ENCODE results near the gene FIZ1. TPM values are rescaled to one million over a fixed set of nuclear protein-coding genes. Genes with fewer than 3 reads are reported as not detected.

FIZ1 gene
- total and polyA plus RNA-seq, 2 of the 4 experiments (the other 2 are of a cell fraction): 1.3 to 5.9 TPM

DNA sequence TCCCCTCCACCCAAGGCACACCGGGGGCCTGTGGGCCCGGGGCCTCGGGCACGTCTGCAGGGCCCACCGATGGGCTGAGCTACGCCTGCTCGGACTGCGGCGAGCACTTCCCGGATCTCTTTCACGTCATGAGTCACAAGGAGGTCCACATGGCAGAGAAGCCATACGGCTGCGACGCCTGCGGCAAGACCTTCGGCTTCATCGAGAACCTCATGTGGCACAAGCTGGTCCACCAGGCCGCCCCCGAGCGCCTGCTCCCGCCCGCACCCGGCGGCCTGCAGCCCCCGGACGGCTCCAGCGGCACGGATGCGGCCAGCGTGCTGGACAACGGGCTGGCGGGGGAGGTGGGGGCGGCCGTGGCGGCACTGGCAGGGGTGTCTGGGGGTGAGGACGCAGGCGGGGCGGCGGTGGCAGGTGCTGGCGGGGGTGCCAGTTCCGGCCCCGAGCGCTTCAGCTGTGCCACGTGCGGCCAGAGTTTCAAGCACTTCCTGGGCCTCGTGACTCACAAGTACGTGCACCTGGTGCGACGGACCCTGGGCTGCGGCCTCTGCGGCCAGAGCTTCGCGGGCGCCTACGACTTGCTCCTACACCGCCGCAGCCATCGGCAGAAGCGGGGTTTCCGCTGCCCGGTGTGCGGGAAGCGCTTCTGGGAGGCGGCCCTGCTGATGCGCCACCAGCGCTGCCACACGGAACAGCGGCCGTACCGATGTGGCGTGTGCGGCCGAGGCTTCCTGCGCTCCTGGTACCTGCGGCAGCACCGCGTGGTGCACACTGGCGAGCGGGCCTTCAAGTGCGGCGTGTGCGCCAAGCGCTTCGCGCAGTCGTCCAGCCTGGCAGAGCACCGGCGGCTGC lies 16.5 kb upstream of the FIZ1 start (continued):
- TF ChIP-seq FOS (IDR thresholded peaks at IDR 0.05; ENCODE audit: low read depth, low read length): no peak

DNA sequence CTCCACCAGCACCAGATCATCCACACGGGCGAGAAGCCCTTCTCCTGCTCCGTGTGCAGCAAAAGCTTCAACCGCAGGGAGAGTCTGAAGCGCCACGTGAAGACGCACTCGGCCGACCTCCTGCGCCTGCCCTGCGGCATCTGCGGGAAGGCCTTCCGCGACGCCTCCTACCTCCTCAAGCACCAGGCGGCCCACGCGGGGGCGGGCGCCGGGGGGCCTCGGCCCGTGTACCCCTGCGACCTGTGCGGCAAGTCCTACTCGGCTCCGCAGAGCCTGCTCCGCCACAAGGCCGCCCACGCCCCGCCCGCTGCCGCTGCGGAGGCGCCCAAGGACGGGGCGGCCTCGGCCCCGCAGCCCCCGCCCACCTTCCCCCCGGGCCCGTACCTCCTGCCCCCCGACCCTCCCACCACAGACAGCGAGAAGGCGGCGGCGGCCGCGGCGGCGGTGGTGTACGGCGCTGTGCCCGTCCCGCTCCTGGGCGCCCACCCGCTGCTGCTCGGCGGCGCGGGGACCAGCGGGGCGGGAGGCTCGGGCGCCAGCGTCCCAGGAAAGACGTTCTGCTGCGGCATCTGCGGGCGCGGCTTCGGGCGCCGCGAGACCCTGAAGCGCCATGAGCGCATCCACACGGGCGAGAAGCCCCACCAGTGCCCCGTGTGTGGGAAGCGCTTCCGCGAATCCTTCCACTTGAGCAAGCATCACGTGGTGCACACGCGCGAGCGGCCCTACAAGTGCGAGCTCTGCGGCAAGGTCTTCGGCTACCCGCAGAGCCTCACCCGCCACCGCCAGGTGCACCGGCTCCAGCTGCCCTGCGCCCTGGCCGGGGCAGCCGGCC lies 15.6 kb upstream of the FIZ1 start:
- H4K91ac ChIP-seq (ENCODE audit: insufficient read depth, low read depth, low read length): no peak overlapping the region
- H3K9me1 ChIP-seq (ENCODE audit: insufficient read depth, low read length): peaks cover 16% of the 10 kb centered on the region
- no peak overlapping the region for H3K27ac ChIP-seq (ENCODE audit: insufficient read depth, low read length)
- in situ Hi-C loops (cut with MboI; ENCODE audit: low sequenced_read_pairs): no loop called here
- no peak overlapping the region for H3K18ac ChIP-seq (ENCODE audit: low read depth, low read length)
- ATAC-seq (ENCODE audit: low read depth) (no peak), DNase-seq (no peak)
- no TSS peak for BruUV-seq (replicated peaks)
- peaks cover under 1% of the 10 kb centered on the region; the same call in 1 of the 2 replicates for H3K9me3 ChIP-seq (ENCODE audit: control insufficient read depth, insufficient read depth, low read length)
- intact Hi-C loops (cut with micrococcal nuclease): no loop called here
- H2BK15ac ChIP-seq (ENCODE audit: low read depth, low read length): no peak overlapping the region
- no peak overlapping the region for H3K14ac ChIP-seq (replicated peaks; ENCODE audit: low read depth, low read length)
- 98% methylated on average over 60 of the region's 98 CpGs; no CpG with 5 or more reads in 1 of the 2 experiments for WGBS, 2 experiments (ENCODE audit: extremely low coverage in 2 of 2, insufficient read length in 1 of 2)
- ChIA-PET POLR2A (ENCODE audit: unreplicated experiment) (no interaction called here), CTCF (no interaction called here)
- TF ChIP-seq CHD1 (IDR thresholded peaks at IDR 0.05; ENCODE audit: low read depth, low read length): no peak
- TF ChIP-seq MAFK (IDR thresholded peaks at IDR 0.05; ENCODE audit: low read depth, low read length): no peak
- dilution Hi-C loops (cut with HindIII; ENCODE audit: low sequenced_read_pairs, unreplicated experiment): no loop called here
- peaks cover 36% of the 10 kb centered on the region for H3K36me3 ChIP-seq (ENCODE audit: control insufficient read depth, insufficient read depth, low read length)
- peak overlapping the region; percentile 65 for H2AK9ac ChIP-seq (replicated peaks; ENCODE audit: low read depth, low read length, poor library complexity)
- no peak overlapping the region for H3K4ac ChIP-seq (ENCODE audit: low read depth, low read length)
- no peak overlapping the region for H2AFZ ChIP-seq (replicated peaks; ENCODE audit: low read length, poor library complexity)
- no peak overlapping the region for H3K9ac ChIP-seq (ENCODE audit: low read depth, low read length)
- no peak overlapping the region for H4K8ac ChIP-seq (ENCODE audit: low read depth in 2 of 2, low read length in 2 of 2)
- H4K5ac ChIP-seq (ENCODE audit: low read depth, low read length): no peak overlapping the region
- no peak overlapping the region for H2BK120ac ChIP-seq (ENCODE audit: low read depth, low read length)
- peaks cover 35% of the 10 kb centered on the region for H4K20me1 ChIP-seq (ENCODE audit: insufficient read depth, low read length)
- no peaks in the 10 kb centered on the region for H3K27me3 ChIP-seq (ENCODE audit: control insufficient read depth, insufficient read depth, low read length)
- no peak overlapping the region for H3K4me3 ChIP-seq (ENCODE audit: insufficient read depth, low read depth, low read length)
- no peak overlapping the region for H3K56ac ChIP-seq (ENCODE audit: extremely low read depth, insufficient read depth, low read length)
- no peak overlapping the region for H2BK20ac ChIP-seq (ENCODE audit: low read depth, low read length)
- peaks cover 28 to 51% of the 10 kb centered on the region in 2 experiments for H3K79me1 ChIP-seq (ENCODE audit: low read depth in 1 of 2, low read length in 2 of 2)
- H3K23ac ChIP-seq (ENCODE audit: low read depth, low read length): no peak overlapping the region
- H2AK5ac ChIP-seq (ENCODE audit: low read depth, low read length): no peak overlapping the region
- no peak overlapping the region for H2BK5ac ChIP-seq (ENCODE audit: low read depth, low read length, poor library complexity, severe bottlenecking)
- peaks cover 10% of the 10 kb centered on the region for H3K4me1 ChIP-seq (ENCODE audit: control insufficient read depth, insufficient read depth, low read length)
- H3K4me2 ChIP-seq (ENCODE audit: low read depth, low read length): no peak overlapping the region
